ENCODE results near the gene FRMPD4.

The FRMPD4 gene

GRCh38 chrX:12301288-12301687 is 163.0 kb downstream of the FRMPD4 start:
- DNase-seq (ENCODE audit: low read depth) = no peak

- peak; percentile 3 for DNase-seq (ENCODE audit: low read depth)
Observed at GRCh38 chrX:12304261-12304660, 166.0 kb downstream of the FRMPD4 start.

GRCh38 chrX:12307961-12308360 is 169.7 kb downstream of the FRMPD4 start:
- no peak for DNase-seq (ENCODE audit: low read depth)

GRCh38 chrX:12308420-12308819 is 170.1 kb downstream of the FRMPD4 start:
- no peak for DNase-seq (ENCODE audit: low read depth)

- DNase-seq (ENCODE audit: low read depth) = no peak
Observed at GRCh38 chrX:12309040-12309743, 170.9 kb downstream of the FRMPD4 start.

GRCh38 chrX:12309744-12310076 is 171.4 kb downstream of the FRMPD4 start:
- no peak for DNase-seq (ENCODE audit: low read depth)

- no peak for DNase-seq (ENCODE audit: low read depth)
Observed at GRCh38 chrX:12314651-12315050, 176.4 kb downstream of the FRMPD4 start.

- DNase-seq (ENCODE audit: low read depth) = no peak
Observed at GRCh38 chrX:12315526-12315925, 177.3 kb downstream of the FRMPD4 start.

- peak; percentile 3 for DNase-seq (ENCODE audit: low read depth)
Observed at GRCh38 chrX:12319003-12319519, 180.8 kb downstream of the FRMPD4 start.

- no peak for DNase-seq (ENCODE audit: low read depth)
Observed at GRCh38 chrX:12319992-12320391, 181.7 kb downstream of the FRMPD4 start.

GRCh38 chrX:12322031-12322430 is 183.8 kb downstream of the FRMPD4 start:
- DNase-seq (ENCODE audit: low read depth) = no peak

- no peak for DNase-seq (ENCODE audit: low read depth)
Observed at GRCh38 chrX:12325171-12325570, 186.9 kb downstream of the FRMPD4 start.

GRCh38 chrX:12327836-12328235 is 189.6 kb downstream of the FRMPD4 start:
- DNase-seq (ENCODE audit: low read depth) = peak; percentile 21

- peak; percentile 2 for DNase-seq (ENCODE audit: low read depth)
Observed at GRCh38 chrX:12329476-12329875, 191.2 kb downstream of the FRMPD4 start.

- no peak for DNase-seq (ENCODE audit: low read depth)
Observed at GRCh38 chrX:12330841-12331240, 192.6 kb downstream of the FRMPD4 start.

- no peak for DNase-seq (ENCODE audit: low read depth)
Observed at GRCh38 chrX:12332786-12333347, 194.6 kb downstream of the FRMPD4 start.

- no peak for DNase-seq (ENCODE audit: low read depth)
Observed at GRCh38 chrX:12339921-12340320, 201.6 kb downstream of the FRMPD4 start.

GRCh38 chrX:12344954-12345353 is 206.7 kb downstream of the FRMPD4 start:
- no peak for DNase-seq (ENCODE audit: low read depth)

GRCh38 chrX:12349201-12349600 is 210.9 kb downstream of the FRMPD4 start:
- no peak for DNase-seq (ENCODE audit: low read depth)

- no peak for DNase-seq (ENCODE audit: low read depth)
Observed at GRCh38 chrX:12352922-12353321, 214.6 kb downstream of the FRMPD4 start.

- DNase-seq (ENCODE audit: low read depth) = peak; percentile 87
Observed at GRCh38 chrX:12360383-12360782, 222.1 kb downstream of the FRMPD4 start.

- peak; percentile 44 for DNase-seq (ENCODE audit: low read depth)
Observed at GRCh38 chrX:12360986-12361598, 222.8 kb downstream of the FRMPD4 start.

GRCh38 chrX:12363216-12363615 is 224.9 kb downstream of the FRMPD4 start:
- no peak for DNase-seq (ENCODE audit: low read depth)

Data from ELR (cell line).